H9 (cell line): ENCODE measurements around the gene RAET1G. TPM values are rescaled to one million over a fixed set of nuclear protein-coding genes. Genes with fewer than 3 reads are reported as not detected.

Experiments
- DNase-seq: peaks from one replicate; pipeline ENCODE4 v3.0.0-alpha.2; 2017
- H2AFZ ChIP-seq: one replicate; pipeline ENCODE4 v1.6.1; 2013; ENCODE audit warnings: mild to moderate bottlenecking, low read length, control low read depth, moderate library complexity
- H2AK5ac ChIP-seq: 2 replicates; pipeline ENCODE4 v1.6.1; 2013; ENCODE audit warnings: low read length, control low read depth, mixed read lengths; ENCODE audit not compliant: insufficient read length
- H2BK120ac ChIP-seq: one replicate; pipeline ENCODE4 v1.6.1; 2013; ENCODE audit warnings: low read depth, mild to moderate bottlenecking, low read length, control low read depth, inconsistent platforms; ENCODE audit not compliant: poor library complexity, severe bottlenecking
- H2BK12ac ChIP-seq: 2 replicates; pipeline ENCODE4 v1.6.1; 2013; ENCODE audit warnings: low read length, control low read depth, mixed read lengths, low read depth; ENCODE audit not compliant: insufficient read length
- H2BK15ac ChIP-seq: 2 replicates; pipeline ENCODE4 v1.6.1; 2013; ENCODE audit warnings: low read depth, low read length, control low read depth
- H2BK20ac ChIP-seq: one replicate; pipeline ENCODE4 v1.6.1; 2013; ENCODE audit warnings: low read depth, mild to moderate bottlenecking, low read length, control low read depth, inconsistent platforms; ENCODE audit not compliant: poor library complexity, severe bottlenecking
- H2BK5ac ChIP-seq: 2 replicates; pipeline ENCODE4 v1.6.1; 2013; ENCODE audit warnings: low read length, control low read depth, mixed read lengths; ENCODE audit not compliant: insufficient read length
- H3K14ac ChIP-seq: 2 replicates; pipeline ENCODE4 v1.6.1; 2013; ENCODE audit warnings: low read length, control low read depth; ENCODE audit not compliant: insufficient read depth
- H3K18ac ChIP-seq: 2 replicates; pipeline ENCODE4 v1.6.1; 2013; ENCODE audit warnings: low read depth, mild to moderate bottlenecking, mixed read lengths, low read length, control low read depth; ENCODE audit not compliant: insufficient read length
- H3K23ac ChIP-seq: 2 replicates; pipeline ENCODE4 v1.6.1; 2013; ENCODE audit warnings: low read length, control low read depth, mixed read lengths, low read depth; ENCODE audit not compliant: insufficient read length
- H3K23me2 ChIP-seq: 2 replicates; pipeline ENCODE4 v1.6.1; 2013; ENCODE audit warnings: low read depth, mild to moderate bottlenecking, mixed read lengths, low read length, control low read depth; ENCODE audit not compliant: insufficient read length, poor library complexity, severe bottlenecking
- H3K27ac ChIP-seq: 2 replicates; pipeline ENCODE4 v1.5.1; 2013; ENCODE audit warnings: low read length, control low read depth, mixed read lengths, low read depth; ENCODE audit not compliant: insufficient read length
- H3K27me3 ChIP-seq: 2 replicates; pipeline ENCODE4 v1.6.1; 2013; ENCODE audit warnings: low read length, control low read depth, inconsistent platforms; ENCODE audit not compliant: insufficient read depth
- H3K4ac ChIP-seq: 2 replicates; pipeline ENCODE4 v1.6.1; 2013; ENCODE audit warnings: low read depth, mild to moderate bottlenecking, control low read depth, inconsistent platforms, low read length, moderate library complexity
- H3K4me1 ChIP-seq: 2 replicates; pipeline ENCODE4 v1.6.1; 2013; ENCODE audit warnings: low read length, control low read depth, inconsistent platforms; ENCODE audit not compliant: insufficient read depth
- H3K4me2 ChIP-seq: 2 replicates; pipeline ENCODE4 v1.6.1; 2013; ENCODE audit warnings: low read length, control low read depth, mixed read lengths; ENCODE audit not compliant: insufficient read length, insufficient read depth
- H3K56ac ChIP-seq: 2 replicates; pipeline ENCODE4 v1.6.1; 2013; ENCODE audit warnings: low read depth, mild to moderate bottlenecking, mixed read lengths, low read length, control low read depth; ENCODE audit not compliant: insufficient read length
- H3K79me1 ChIP-seq: 2 replicates; pipeline ENCODE4 v1.6.1; 2013; ENCODE audit warnings: low read depth, mild to moderate bottlenecking, moderate library complexity, low read length, control low read depth, inconsistent platforms; ENCODE audit not compliant: insufficient read depth, poor library complexity, severe bottlenecking
- H3K79me2 ChIP-seq: 2 replicates; pipeline ENCODE4 v1.6.1; 2013; ENCODE audit warnings: low read length, control low read depth, inconsistent platforms; ENCODE audit not compliant: insufficient read depth
- H3K9ac ChIP-seq: 2 replicates; pipeline ENCODE4 v1.6.1; 2013; ENCODE audit warnings: low read length, control low read depth, mixed read lengths; ENCODE audit not compliant: insufficient read length; ENCODE audit errors: extremely low read depth
- H3K9me3 ChIP-seq: one replicate; pipeline ENCODE4 v1.6.1; 2013; ENCODE audit warnings: low read depth, low read length, inconsistent platforms; ENCODE audit not compliant: control insufficient read depth
- H3T11ph ChIP-seq: one replicate; pipeline ENCODE4 v1.6.1; 2013; ENCODE audit warnings: mild to moderate bottlenecking, low read length, control low read depth, inconsistent platforms
- H4K20me1 ChIP-seq: one replicate; pipeline ENCODE4 v1.6.1; 2013; ENCODE audit not compliant: control insufficient read depth, insufficient read length, insufficient read depth
- H4K5ac ChIP-seq: 2 replicates; pipeline ENCODE4 v1.6.1; 2013; ENCODE audit warnings: low read depth, mild to moderate bottlenecking, mixed read lengths, low read length, control low read depth; ENCODE audit not compliant: insufficient read length
- H4K8ac ChIP-seq: replicated peaks from 2 replicates; pipeline ENCODE4 v1.6.1; 2013; ENCODE audit warnings: low read length, control low read depth, mixed read lengths, low read depth; ENCODE audit not compliant: insufficient read length
- H4K91ac ChIP-seq: 2 replicates; pipeline ENCODE4 v1.6.1; 2013; ENCODE audit warnings: low read depth, mild to moderate bottlenecking, moderate library complexity, mixed read lengths, low read length, control low read depth; ENCODE audit not compliant: insufficient read length
- H3K27ac Mint-ChIP-seq, 3 experiments: 2 replicates in 2 of 3; 3 replicates in 1 of 3; pipeline ENCODE4 v1.8.0; 2020 to 2021; ENCODE audit warnings: mixed read lengths in 3 of 3, mild to moderate bottlenecking in 1 of 3, moderate library complexity in 1 of 3
- H3K27me3 Mint-ChIP-seq: 2 replicates; pipeline ENCODE4 v1.8.0; 2021; ENCODE audit warnings: low read depth, mild to moderate bottlenecking, moderate library complexity, mixed read lengths
- H3K36me3 Mint-ChIP-seq, 3 experiments: 2 replicates in 2 of 3; 3 replicates in 1 of 3; pipeline ENCODE4 v1.8.0; 2020 to 2021; ENCODE audit warnings: low read depth in 3 of 3, mixed read lengths in 3 of 3; ENCODE audit not compliant: insufficient read depth in 1 of 3
- H3K4me1 Mint-ChIP-seq, 2 experiments: 2 replicates each; pipeline ENCODE4 v1.8.0; 2020; ENCODE audit warnings: mixed read lengths in 2 of 2
- H3K4me3 Mint-ChIP-seq, 2 experiments: 2 replicates in 1 of 2; 3 replicates in 1 of 2; pipeline ENCODE4 v1.8.0; 2020 to 2021; ENCODE audit warnings: mild to moderate bottlenecking in 2 of 2, mixed read lengths in 2 of 2, moderate library complexity in 1 of 2
- H3K9me3 Mint-ChIP-seq, 2 experiments: 2 replicates in 1 of 2; 3 replicates in 1 of 2; pipeline ENCODE4 v1.8.0; 2020; ENCODE audit warnings: mild to moderate bottlenecking in 2 of 2, mixed read lengths in 2 of 2, moderate library complexity in 1 of 2
- WGBS: extraction: QIAGEN DNeasy Blood & Tissue Kit; methylation state at CpG from one replicate; pipeline ENCODE4 v1.1.7; 2013; ENCODE audit warnings: missing lambda C conversion rate, low lambda C conversion rate, mixed read lengths; ENCODE audit not compliant: insufficient read length; ENCODE audit errors: extremely low coverage; 5-methylcytosine and 5-hydroxymethylcytosine counted together
- total RNA-seq: library from RNA; stranded (reverse); gene quantifications from 2 replicates; pipeline ENCODE4 v1.2.1, GENCODE V29; 2021
- TF ChIP-seq, protein P1 (sequence below): fragments of 200-600 bp; sonication (generic); conservative IDR thresholded peaks from 3 replicates; pipeline ENCODE4 v1.8.0; 2021; ENCODE audit warnings: antibody characterized with exemption, mild to moderate bottlenecking

Gene RAET1G
- total RNA-seq, 1 experiment from 2014 or later, result not detected

GRCh38 chr6:149933461-149933860, 10.5 kb upstream of the RAET1G start:
- no peak overlapping the region for H2AK5ac ChIP-seq
- no peak overlapping the region for H3K4ac ChIP-seq
- H3K9ac ChIP-seq, result no peak overlapping the region
- no peaks in the 10 kb centered on the region for H3K79me1 ChIP-seq
- no peak overlapping the region for H3K14ac ChIP-seq
- H3K56ac ChIP-seq, result no peak overlapping the region
- H4K5ac ChIP-seq, result no peak overlapping the region
- no peak overlapping the region for H3K23ac ChIP-seq
- no peak overlapping the region for H3T11ph ChIP-seq
- H3K27ac Mint-ChIP-seq, result no peak overlapping the region
- H3K4me1 Mint-ChIP-seq, result peaks cover 2 to 3% of the 10 kb centered on the region in 2 experiments; a peak in 1 of 4 replicates
- DNase-seq, result no peak
- H4K20me1 ChIP-seq, result no peaks in the 10 kb centered on the region
- H2BK120ac ChIP-seq, result no peak overlapping the region
- no peaks in the 10 kb centered on the region for H3K4me1 ChIP-seq
- no peak overlapping the region for H3K4me2 ChIP-seq
- no peak overlapping the region for H4K8ac ChIP-seq
- H2AFZ ChIP-seq, result no peak overlapping the region
- no peaks in the 10 kb centered on the region for H3K79me2 ChIP-seq
- H3K18ac ChIP-seq, result no peak overlapping the region
- no peak overlapping the region for H2BK15ac ChIP-seq
- H3K23me2 ChIP-seq, result peaks cover 4% of the 10 kb centered on the region
- no peaks in the 10 kb centered on the region for H3K9me3 Mint-ChIP-seq
- WGBS, result no CpG with 5 or more reads among the region's 3 CpGs
- peaks cover 97% of the 10 kb centered on the region for H3K27me3 Mint-ChIP-seq
- H3K9me3 ChIP-seq, result no peaks in the 10 kb centered on the region
- H4K91ac ChIP-seq, result no peak overlapping the region
- no peak overlapping the region for H2BK20ac ChIP-seq
- no peaks in the 10 kb centered on the region for H3K36me3 Mint-ChIP-seq
- TF ChIP-seq, protein P1, sequence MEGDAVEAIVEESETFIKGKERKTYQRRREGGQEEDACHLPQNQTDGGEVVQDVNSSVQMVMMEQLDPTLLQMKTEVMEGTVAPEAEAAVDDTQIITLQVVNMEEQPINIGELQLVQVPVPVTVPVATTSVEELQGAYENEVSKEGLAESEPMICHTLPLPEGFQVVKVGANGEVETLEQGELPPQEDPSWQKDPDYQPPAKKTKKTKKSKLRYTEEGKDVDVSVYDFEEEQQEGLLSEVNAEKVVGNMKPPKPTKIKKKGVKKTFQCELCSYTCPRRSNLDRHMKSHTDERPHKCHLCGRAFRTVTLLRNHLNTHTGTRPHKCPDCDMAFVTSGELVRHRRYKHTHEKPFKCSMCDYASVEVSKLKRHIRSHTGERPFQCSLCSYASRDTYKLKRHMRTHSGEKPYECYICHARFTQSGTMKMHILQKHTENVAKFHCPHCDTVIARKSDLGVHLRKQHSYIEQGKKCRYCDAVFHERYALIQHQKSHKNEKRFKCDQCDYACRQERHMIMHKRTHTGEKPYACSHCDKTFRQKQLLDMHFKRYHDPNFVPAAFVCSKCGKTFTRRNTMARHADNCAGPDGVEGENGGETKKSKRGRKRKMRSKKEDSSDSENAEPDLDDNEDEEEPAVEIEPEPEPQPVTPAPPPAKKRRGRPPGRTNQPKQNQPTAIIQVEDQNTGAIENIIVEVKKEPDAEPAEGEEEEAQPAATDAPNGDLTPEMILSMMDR, result no peak
- no peak overlapping the region for H2BK5ac ChIP-seq
- no peak overlapping the region for H3K27ac ChIP-seq
- peaks cover 34% of the 10 kb centered on the region for H3K27me3 ChIP-seq
- no peak overlapping the region; a peak in 1 of 5 replicates for H3K4me3 Mint-ChIP-seq
- H2BK12ac ChIP-seq, result no peak overlapping the region
